GM12878 (cell line): ENCODE results near the gene TPRA1. TPM values are rescaled to one million over a fixed set of nuclear protein-coding genes. Genes with fewer than 3 reads are reported as not detected.

ENCODE experiments used
- ATAC-seq: fragments of 200-7000 bp; cut with Tn5 transposase; 3 replicates; pipeline ENCODE4 v1.9.1; 2020; ENCODE audit warnings: mild to moderate bottlenecking, moderate library complexity
- BruUV-seq: library from RNA; stranded (reverse); fragments of 400-500 nt; replicated peaks from 2 replicates; lab custom pipeline; 2021; lab: Mats Ljungman, UMichigan
- CTCF ChIA-PET: fragments of 300-600 bp; sonication (Branson Sonifier 250); formaldehyde crosslinking; extraction: SDS; loops from one replicate; lab custom pipeline; 2021; ENCODE audit warnings: inconsistent platforms; lab: Yijun Ruan, JAX
- POLR2A ChIA-PET: fragments of 350-600 bp; formaldehyde crosslinking; extraction: SDS; loops from one replicate; lab custom pipeline; 2021; ENCODE audit warnings: inconsistent platforms; lab: Charles Lee
- RAD21 ChIA-PET: fragments of 300-600 bp; sonication (Branson Sonifier 250); formaldehyde crosslinking; loops from one replicate; lab custom pipeline; 2023; ENCODE audit warnings: antibody characterized with exemption; ENCODE audit not compliant: unreplicated experiment; lab: Charles Lee
- SMC1A ChIA-PET: fragments of 300-600 bp; sonication (Branson Sonifier 250); formaldehyde crosslinking; loops from one replicate; lab custom pipeline; 2023; ENCODE audit not compliant: unreplicated experiment, uncharacterized antibody; lab: Charles Lee
- DNase-seq: peaks from one replicate; pipeline ENCODE4 v3.0.0-alpha.2; 2011; ENCODE audit warnings: low read depth, low spot score
- FAIRE-seq: peaks from 3 replicates; lab custom pipeline; 2011; peaks lifted over from hg19 to GRCh38; lab: Jason Lieb, UNC
- H2AFZ ChIP-seq: 2 replicates; pipeline ENCODE4 v1.6.0; 2011; ENCODE audit warnings: low read depth, low read length, control low read depth; ENCODE audit not compliant: control insufficient read depth
- H3K27ac ChIP-seq: 2 replicates; pipeline ENCODE4 v1.5.1; 2011; ENCODE audit warnings: control low read depth; ENCODE audit not compliant: control insufficient read depth, insufficient read depth
- H3K27me3 ChIP-seq, 2 experiments: replicated peaks in 1 of 2; 2 replicates each; pipeline versions ENCODE4 v1.6.0 to v1.6.1; 2011; ENCODE audit warnings: low read length in 1 of 2; ENCODE audit not compliant: control insufficient read depth in 2 of 2, insufficient read depth in 2 of 2
- H3K36me3 ChIP-seq, 2 experiments: 2 replicates each; pipeline ENCODE4 v1.5.1; 2011; ENCODE audit warnings: low read length in 1 of 2; ENCODE audit not compliant: control insufficient read depth in 2 of 2, insufficient read depth in 2 of 2
- H3K4me1 ChIP-seq: 2 replicates; pipeline ENCODE4 v1.6.1; 2011; ENCODE audit warnings: mild to moderate bottlenecking, low read length, moderate library complexity, mixed read lengths; ENCODE audit not compliant: control insufficient read depth, insufficient read depth
- H3K4me2 ChIP-seq: 2 replicates; pipeline ENCODE4 v1.6.0; 2011; ENCODE audit warnings: control low read depth; ENCODE audit not compliant: control insufficient read depth, insufficient read depth
- H3K4me3 ChIP-seq: fragments of 200-600 bp; sonication (generic); 2 replicates; pipeline ENCODE4 v1.5.1; 2016
- H3K79me2 ChIP-seq: 2 replicates; pipeline ENCODE4 v1.6.0; 2011; ENCODE audit warnings: low read length; ENCODE audit not compliant: control insufficient read depth, insufficient read depth
- H3K9ac ChIP-seq: 2 replicates; pipeline ENCODE4 v1.8.0; 2011; ENCODE audit warnings: low read length, control low read depth, mixed read lengths; ENCODE audit not compliant: control insufficient read depth, insufficient read depth
- H3K9me3 ChIP-seq: replicated peaks from 3 replicates; pipeline ENCODE4 v1.5.1; 2011; ENCODE audit warnings: mild to moderate bottlenecking, low read length; ENCODE audit not compliant: control insufficient read depth, insufficient read depth
- H4K20me1 ChIP-seq: 2 replicates; pipeline ENCODE4 v1.6.0; 2011; ENCODE audit not compliant: control insufficient read depth, insufficient read depth
- ATF3 ChIP-seq: IDR thresholded peaks from 2 replicates; pipeline ENCODE4 v1.6.1; 2011; ENCODE audit warnings: low read depth, mild to moderate bottlenecking, low read length, moderate library complexity, borderline replicate concordance; ENCODE audit errors: extremely low read depth
- BHLHE40 ChIP-seq, 2 experiments: fragments of 450-650 bp in 1 of 2; IDR thresholded peaks; 2 replicates each; pipeline ENCODE4 v1.6.1; 2011 to 2017; ENCODE audit warnings: low read depth in 2 of 2, borderline replicate concordance in 1 of 2, improper control_type of control experiment in 1 of 2, low read length in 1 of 2, mild to moderate bottlenecking in 1 of 2
- BMI1 ChIP-seq: fragments of 450-650 bp; IDR thresholded peaks from 2 replicates; pipeline ENCODE4 v1.6.1; 2016; ENCODE audit warnings: mild to moderate bottlenecking, moderate library complexity, borderline replicate concordance
- FOXM1 ChIP-seq: IDR thresholded peaks from 2 replicates; pipeline ENCODE4 v1.6.1; 2012; ENCODE audit warnings: low read depth, mild to moderate bottlenecking, inconsistent platforms, low read length, moderate library complexity
- GABPA ChIP-seq: IDR thresholded peaks from 2 replicates; pipeline ENCODE4 v1.6.1; 2014; ENCODE audit warnings: antibody characterized with exemption, low read depth, mild to moderate bottlenecking, inconsistent platforms
- HDAC2 ChIP-seq: fragments of 200-600 bp; sonication (generic); IDR thresholded peaks from 2 replicates; pipeline ENCODE4 v1.6.1; 2017
- NR2C1 ChIP-seq: fragments of 450-650 bp; IDR thresholded peaks from 2 replicates; pipeline ENCODE4 v1.6.1; 2017; ENCODE audit warnings: antibody characterized with exemption, mild to moderate bottlenecking, moderate library complexity
- PML ChIP-seq: IDR thresholded peaks from 2 replicates; pipeline ENCODE4 v1.6.1; 2012; ENCODE audit warnings: low read length, inconsistent platforms
- RAD51 ChIP-seq: fragments of 450-650 bp; IDR thresholded peaks from 2 replicates; pipeline ENCODE4 v1.6.1; 2016; ENCODE audit warnings: moderate library complexity, mild to moderate bottlenecking, inconsistent platforms
- SIN3A ChIP-seq: IDR thresholded peaks from 2 replicates; pipeline ENCODE4 v1.6.1; 2012; ENCODE audit warnings: low read depth, low read length, improper control_type of control experiment
- SREBF2 ChIP-seq: IDR thresholded peaks from 2 replicates; pipeline ENCODE4 v1.6.1; 2012; ENCODE audit warnings: mild to moderate bottlenecking, low read length
- SUPT20H ChIP-seq: IDR thresholded peaks from 2 replicates; pipeline ENCODE4 v1.6.1; 2011; ENCODE audit warnings: low read depth, mild to moderate bottlenecking, low read length, moderate library complexity, borderline replicate concordance; ENCODE audit not compliant: control insufficient read depth
- ZNF217 ChIP-seq: fragments of 450-650 bp; IDR thresholded peaks from 2 replicates; pipeline ENCODE4 v1.6.1; 2017; ENCODE audit warnings: antibody characterized with exemption, mild to moderate bottlenecking
- ZNF622 ChIP-seq: fragments of 450-650 bp; IDR thresholded peaks from 2 replicates; pipeline ENCODE4 v1.6.1; 2017; ENCODE audit warnings: mild to moderate bottlenecking, inconsistent platforms
- WGBS: methylation state at CpG from one replicate; pipeline ENCODE4 v1.1.6; 2016; ENCODE audit warnings: low lambda C conversion rate; ENCODE audit not compliant: insufficient replicate concordance, insufficient coverage; ENCODE audit errors: missing lambda C conversion rate; 5-methylcytosine and 5-hydroxymethylcytosine counted together
- in situ Hi-C: fragments of 300-500 bp; cut with MboI; formaldehyde crosslinking; loops from 9 replicates; pipeline ENCODE4 v1.14.3; 2018; ENCODE audit warnings: mixed read lengths
- intact Hi-C: fragments of 100-400 bp; cut with micrococcal nuclease; formaldehyde crosslinking; loops from one replicate; pipeline ENCODE4 v1.14.2; 2022; ENCODE audit not compliant: unreplicated experiment
- polyA plus RNA-seq, 11 experiments: library from polyadenylated mRNA; depleted of rRNA in 4 of 11; unstranded in 6 of 11; stranded (reverse) in 5 of 11; fragments of >200 nt; fragmentation: Nextera tagmentation in 4 of 11; fragmentation: Illumina TruSeq in 1 of 11; extraction: Ambion mirVana in 4 of 11; extraction: Trizol in 1 of 11; gene quantifications; 1 replicate in 1 of 11; 2 replicates in 10 of 11; pipeline versions ENCODE4 v1.2.1 to v1.2.3, GENCODE V29; 2011 to 2016; ENCODE audit warnings: inconsistent platforms in 2 of 11, missing spikeins in 2 of 11, low read depth in 1 of 11
- total RNA-seq, 4 experiments: library from RNA; depleted of rRNA in 3 of 4; stranded (reverse); fragments of >200 nt in 3 of 4; fragmentation: Illumina TruSeq in 1 of 4; extraction: Trizol in 1 of 4; gene quantifications; 2 replicates each; pipeline versions ENCODE4 v1.2.1 to v1.2.3, GENCODE V29; 2013 to 2021
- TF ChIP-seq, protein P1 (sequence below): IDR thresholded peaks from 2 replicates; pipeline ENCODE4 v1.6.1; 2012; ENCODE audit warnings: low read depth, low read length, improper control_type of control experiment
- TF ChIP-seq, protein P2 (sequence below): IDR thresholded peaks from 2 replicates; pipeline ENCODE4 v1.6.1; 2011; ENCODE audit warnings: mild to moderate bottlenecking, low read depth, low read length, moderate library complexity; ENCODE audit not compliant: insufficient replicate concordance
- TF ChIP-seq, protein P3 (sequence below): IDR thresholded peaks from 2 replicates; pipeline ENCODE4 v1.6.1; 2012; ENCODE audit warnings: low read length, inconsistent platforms

Gene TPRA1
- total and polyA plus RNA-seq, 10 of the 15 experiments (the other 5 are each of a cell fraction or from before 2014, with no cell fraction given): 1.8 to 39.6 (median 26.6) TPM

DNA sequence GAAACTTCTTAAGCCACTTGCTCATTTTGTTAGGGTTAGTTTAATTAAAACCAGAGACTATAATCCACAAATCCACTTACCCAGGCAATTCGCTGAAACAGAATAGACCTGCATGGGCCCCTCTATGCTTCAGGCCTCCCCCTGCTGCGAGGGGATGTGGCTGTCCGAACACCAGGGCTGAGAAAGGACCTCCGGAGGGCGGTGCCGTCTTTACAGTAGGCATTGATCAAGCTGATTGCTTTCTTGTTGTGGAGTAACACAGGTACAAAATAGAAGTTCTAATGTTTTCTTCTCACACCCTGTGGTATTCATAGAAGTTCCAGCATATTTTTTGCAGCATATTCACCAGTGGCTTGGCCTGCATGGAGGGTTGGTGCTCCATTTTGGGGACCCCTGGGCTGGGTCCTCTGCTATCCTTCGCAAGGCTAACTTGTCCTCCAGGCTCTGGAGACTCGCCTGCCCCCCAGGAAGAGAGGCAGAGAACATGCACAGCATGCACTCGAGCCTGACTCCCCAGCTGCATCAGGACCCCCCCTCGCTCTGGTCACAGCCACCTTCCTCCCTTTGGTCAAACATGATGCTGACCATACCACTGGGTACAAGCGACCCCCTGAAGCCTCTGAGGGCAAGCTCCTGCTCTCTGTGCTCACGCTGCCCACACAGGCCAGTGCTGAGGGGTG is 55.3 kb downstream of the TPRA1 start:
- Histone ChIP-seq H3K27me3 (peaks cover 0 to 5% of the 10 kb centered on the region in 2 experiments; a peak in 3 of 4 replicates), H3K9me3 (no peaks in the 10 kb centered on the region), H3K4me3 (no peak overlapping the region), H3K79me2 (no peaks in the 10 kb centered on the region), H4K20me1 (no peaks in the 10 kb centered on the region), H3K9ac (no peak overlapping the region), H3K27ac (no peak overlapping the region), H3K4me1 (no peaks in the 10 kb centered on the region), H3K36me3 (no peaks in the 10 kb centered on the region)
- ChIA-PET SMC1A (no interaction called here), CTCF (no interaction called here)
- no peak for DNase-seq
- in situ Hi-C loops: no loop called here
- no peak for ATAC-seq
- TF ChIP-seq, protein P1, sequence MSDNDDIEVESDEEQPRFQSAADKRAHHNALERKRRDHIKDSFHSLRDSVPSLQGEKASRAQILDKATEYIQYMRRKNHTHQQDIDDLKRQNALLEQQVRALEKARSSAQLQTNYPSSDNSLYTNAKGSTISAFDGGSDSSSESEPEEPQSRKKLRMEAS: no peak
- TF ChIP-seq GABPA (no peak), SREBF2 (no peak), ZNF622 (no peak), HDAC2 (no peak), RAD51 (no peak), BMI1 (no peak), SIN3A (no peak), NR2C1 (no peak), FOXM1 (no peak), ATF3 (no peak), ZNF217 (no peak), BHLHE40 (IDR thresholded peaks at IDR 0.05; ENCODE audit: borderline replicate concordance in 1 of 2, low read depth in 2 of 2, low read length in 1 of 2) (no peak), PML (no peak), SUPT20H (no peak)
- TF ChIP-seq, protein P2, sequence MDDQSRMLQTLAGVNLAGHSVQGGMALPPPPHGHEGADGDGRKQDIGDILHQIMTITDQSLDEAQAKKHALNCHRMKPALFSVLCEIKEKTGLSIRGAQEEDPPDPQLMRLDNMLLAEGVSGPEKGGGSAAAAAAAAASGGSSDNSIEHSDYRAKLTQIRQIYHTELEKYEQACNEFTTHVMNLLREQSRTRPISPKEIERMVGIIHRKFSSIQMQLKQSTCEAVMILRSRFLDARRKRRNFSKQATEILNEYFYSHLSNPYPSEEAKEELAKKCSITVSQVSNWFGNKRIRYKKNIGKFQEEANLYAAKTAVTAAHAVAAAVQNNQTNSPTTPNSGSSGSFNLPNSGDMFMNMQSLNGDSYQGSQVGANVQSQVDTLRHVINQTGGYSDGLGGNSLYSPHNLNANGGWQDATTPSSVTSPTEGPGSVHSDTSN: no peak
- TF ChIP-seq, protein P3, sequence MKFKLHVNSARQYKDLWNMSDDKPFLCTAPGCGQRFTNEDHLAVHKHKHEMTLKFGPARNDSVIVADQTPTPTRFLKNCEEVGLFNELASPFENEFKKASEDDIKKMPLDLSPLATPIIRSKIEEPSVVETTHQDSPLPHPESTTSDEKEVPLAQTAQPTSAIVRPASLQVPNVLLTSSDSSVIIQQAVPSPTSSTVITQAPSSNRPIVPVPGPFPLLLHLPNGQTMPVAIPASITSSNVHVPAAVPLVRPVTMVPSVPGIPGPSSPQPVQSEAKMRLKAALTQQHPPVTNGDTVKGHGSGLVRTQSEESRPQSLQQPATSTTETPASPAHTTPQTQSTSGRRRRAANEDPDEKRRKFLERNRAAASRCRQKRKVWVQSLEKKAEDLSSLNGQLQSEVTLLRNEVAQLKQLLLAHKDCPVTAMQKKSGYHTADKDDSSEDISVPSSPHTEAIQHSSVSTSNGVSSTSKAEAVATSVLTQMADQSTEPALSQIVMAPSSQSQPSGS: no peak
- TF ChIP-seq, all 136 proteins: peak for 0
- BruUV-seq: no TSS peak
- H2AFZ ChIP-seq: no peak overlapping the region
- 35% methylated on average over 12 of the region's 12 CpGs for WGBS
- intact Hi-C loops: no loop called here
- POLR2A ChIA-PET: no interaction called here
- FAIRE-seq: no peak
- H3K4me2 ChIP-seq: no peak overlapping the region
- RAD21 ChIA-PET: no interaction called here
